Keratinocyte (primary cell): Measurements from ENCODE around the gene MOB2.

Experiments used
- EZH2 ChIP-seq: IDR thresholded peaks from one replicate; pipeline ENCODE4 v1.6.1; 2012; ENCODE audit warnings: inconsistent platforms, mild to moderate bottlenecking, low read length, moderate library complexity
- TF ChIP-seq, protein P1 (sequence below), 3 experiments: IDR thresholded peaks in 1 of 3; conservative IDR thresholded peaks in 1 of 3; optimal IDR thresholded peaks in 1 of 3; 2 replicates in 2 of 3; 3 replicates in 1 of 3; pipeline versions ENCODE3 to v1.5.1; 2011; ENCODE audit warnings: low read length in 3 of 3, mild to moderate bottlenecking in 3 of 3, moderate library complexity in 2 of 3, control low read depth in 1 of 3, inconsistent platforms in 1 of 3; ENCODE audit not compliant: insufficient read depth in 2 of 3; ENCODE audit errors: extremely low read depth in 1 of 3

DNA sequence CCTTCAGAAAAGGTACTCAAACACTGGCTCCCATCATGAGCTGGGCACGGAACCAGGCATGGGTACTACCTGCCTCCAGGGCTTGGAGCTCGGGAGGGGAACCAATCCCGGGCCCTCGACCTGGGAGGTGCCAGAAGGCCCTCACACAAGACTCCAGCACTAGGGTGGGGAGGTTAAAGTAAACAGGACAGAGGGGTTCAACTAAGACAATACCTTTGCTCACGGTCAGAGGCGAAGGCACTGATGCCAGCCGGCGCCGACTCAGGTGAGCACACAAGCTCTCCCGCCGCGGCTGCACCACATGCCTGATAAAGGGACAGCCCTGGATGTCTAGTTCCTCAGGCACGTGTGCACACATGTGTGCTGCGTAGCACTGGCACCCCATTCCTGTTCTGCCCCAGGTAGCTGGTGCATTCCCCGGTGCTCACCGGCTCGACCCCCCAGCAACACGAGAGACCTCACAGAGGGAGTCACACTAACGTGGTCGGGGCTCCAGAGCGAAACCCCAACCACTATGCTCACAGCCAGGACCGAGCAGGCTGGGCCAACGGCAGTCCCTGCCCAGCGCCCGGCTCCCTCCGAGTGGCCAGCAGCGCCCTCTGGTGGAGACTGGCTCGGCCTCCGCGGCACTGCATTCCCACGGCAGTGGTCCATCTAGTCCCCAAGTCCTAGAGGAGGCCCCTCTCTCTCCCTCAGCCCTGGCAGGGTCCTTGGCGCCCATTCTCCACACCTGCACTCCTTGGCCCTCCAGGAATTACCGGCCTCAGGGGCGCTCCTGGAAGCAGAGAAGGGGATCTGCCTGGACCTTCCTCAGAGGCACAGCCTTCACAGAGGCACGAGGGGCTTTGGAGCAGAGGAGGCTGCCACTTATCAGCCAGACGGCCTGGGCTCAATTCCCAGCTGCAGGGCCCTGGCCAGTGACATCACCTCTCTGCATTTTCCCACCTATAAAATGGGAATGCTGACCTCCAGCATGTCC, 28.8 kb upstream of the MOB2 start:
- TF ChIP-seq, protein P1, sequence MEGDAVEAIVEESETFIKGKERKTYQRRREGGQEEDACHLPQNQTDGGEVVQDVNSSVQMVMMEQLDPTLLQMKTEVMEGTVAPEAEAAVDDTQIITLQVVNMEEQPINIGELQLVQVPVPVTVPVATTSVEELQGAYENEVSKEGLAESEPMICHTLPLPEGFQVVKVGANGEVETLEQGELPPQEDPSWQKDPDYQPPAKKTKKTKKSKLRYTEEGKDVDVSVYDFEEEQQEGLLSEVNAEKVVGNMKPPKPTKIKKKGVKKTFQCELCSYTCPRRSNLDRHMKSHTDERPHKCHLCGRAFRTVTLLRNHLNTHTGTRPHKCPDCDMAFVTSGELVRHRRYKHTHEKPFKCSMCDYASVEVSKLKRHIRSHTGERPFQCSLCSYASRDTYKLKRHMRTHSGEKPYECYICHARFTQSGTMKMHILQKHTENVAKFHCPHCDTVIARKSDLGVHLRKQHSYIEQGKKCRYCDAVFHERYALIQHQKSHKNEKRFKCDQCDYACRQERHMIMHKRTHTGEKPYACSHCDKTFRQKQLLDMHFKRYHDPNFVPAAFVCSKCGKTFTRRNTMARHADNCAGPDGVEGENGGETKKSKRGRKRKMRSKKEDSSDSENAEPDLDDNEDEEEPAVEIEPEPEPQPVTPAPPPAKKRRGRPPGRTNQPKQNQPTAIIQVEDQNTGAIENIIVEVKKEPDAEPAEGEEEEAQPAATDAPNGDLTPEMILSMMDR (optimal IDR thresholded peaks at IDR 0.05 in 1 of 3, IDR thresholded peaks at IDR 0.05 in 1 of 3, conservative IDR thresholded peaks at IDR 0.05 in 1 of 3; ENCODE audit: extremely low read depth in 1 of 3, insufficient read depth in 2 of 3, low read length in 3 of 3) = peak; percentile 89 to 99 (median 94)
- no peak for TF ChIP-seq EZH2
